ENCODE data around the gene HMX3. TPM values are rescaled to one million over a fixed set of nuclear protein-coding genes. Genes with fewer than 3 reads are reported as not detected.

Gene HMX3
- total and polyA plus RNA-seq, 8 donors = 0.37 TPM; not detected in 7

DNA sequence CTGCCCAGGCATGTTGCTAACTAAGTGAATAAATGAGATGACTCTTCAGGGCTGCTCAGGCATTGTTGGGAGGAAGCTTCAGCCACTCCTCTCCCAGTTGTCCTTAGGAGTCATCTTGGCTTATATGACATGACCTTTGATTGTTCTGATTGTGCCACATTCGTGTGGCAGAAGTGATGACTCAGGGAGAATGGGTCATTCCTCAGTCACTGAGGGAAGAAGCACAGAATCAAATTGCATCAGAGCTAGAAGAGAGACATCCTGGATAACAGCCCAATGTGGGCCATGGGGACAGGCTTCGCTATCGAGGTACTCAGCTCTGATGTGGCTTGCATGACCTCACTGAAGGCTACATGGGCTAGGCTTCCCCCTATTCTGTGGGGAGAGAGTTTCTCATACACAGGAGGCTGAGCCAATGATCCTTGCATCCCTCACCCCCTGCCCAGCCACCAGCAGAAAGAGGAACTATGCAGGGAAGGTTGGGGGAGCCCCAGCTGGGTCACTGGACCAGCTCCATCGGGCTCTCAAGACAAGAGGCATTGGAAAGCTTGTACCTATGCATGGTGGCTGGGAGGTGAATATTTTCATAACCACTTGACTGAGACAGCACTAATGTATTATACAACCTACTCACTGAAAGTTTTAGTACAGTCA, 6.0 kb upstream of the HMX3 start:
- intact Hi-C loops (cut with DNase I; ENCODE audit: low total_unique reads) = no loop called here
- Histone ChIP-seq H3K4me3 (no peak overlapping the region), H3K27me3 (peaks cover 14 to 100% (median 74%) of the 10 kb centered on the region in 3 donors), H3K9me3 (peaks cover 0 to 11% (median 11%) of the 10 kb centered on the region in 4 donors), H3K27ac (no peak overlapping the region), H3K4me1 (peaks cover 18 to 24% (median 23%) of the 10 kb centered on the region in 4 donors), H3K36me3 (no peaks in the 10 kb centered on the region)
- DNase-seq = no peak
- no peak for TF ChIP-seq POLR2A (IDR thresholded peaks at IDR 0.05)
- no peak for TF ChIP-seq EP300 (IDR thresholded peaks at IDR 0.05)
- no peak for TF ChIP-seq POLR2AphosphoS5 (IDR thresholded peaks at IDR 0.05)
- TF ChIP-seq, protein P1, sequence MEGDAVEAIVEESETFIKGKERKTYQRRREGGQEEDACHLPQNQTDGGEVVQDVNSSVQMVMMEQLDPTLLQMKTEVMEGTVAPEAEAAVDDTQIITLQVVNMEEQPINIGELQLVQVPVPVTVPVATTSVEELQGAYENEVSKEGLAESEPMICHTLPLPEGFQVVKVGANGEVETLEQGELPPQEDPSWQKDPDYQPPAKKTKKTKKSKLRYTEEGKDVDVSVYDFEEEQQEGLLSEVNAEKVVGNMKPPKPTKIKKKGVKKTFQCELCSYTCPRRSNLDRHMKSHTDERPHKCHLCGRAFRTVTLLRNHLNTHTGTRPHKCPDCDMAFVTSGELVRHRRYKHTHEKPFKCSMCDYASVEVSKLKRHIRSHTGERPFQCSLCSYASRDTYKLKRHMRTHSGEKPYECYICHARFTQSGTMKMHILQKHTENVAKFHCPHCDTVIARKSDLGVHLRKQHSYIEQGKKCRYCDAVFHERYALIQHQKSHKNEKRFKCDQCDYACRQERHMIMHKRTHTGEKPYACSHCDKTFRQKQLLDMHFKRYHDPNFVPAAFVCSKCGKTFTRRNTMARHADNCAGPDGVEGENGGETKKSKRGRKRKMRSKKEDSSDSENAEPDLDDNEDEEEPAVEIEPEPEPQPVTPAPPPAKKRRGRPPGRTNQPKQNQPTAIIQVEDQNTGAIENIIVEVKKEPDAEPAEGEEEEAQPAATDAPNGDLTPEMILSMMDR (IDR thresholded peaks at IDR 0.05) = no peak
- WGBS, 5 donors = 53 to 74% (median 69%) methylated on average over 4 of the region's 4 CpGs

DNA sequence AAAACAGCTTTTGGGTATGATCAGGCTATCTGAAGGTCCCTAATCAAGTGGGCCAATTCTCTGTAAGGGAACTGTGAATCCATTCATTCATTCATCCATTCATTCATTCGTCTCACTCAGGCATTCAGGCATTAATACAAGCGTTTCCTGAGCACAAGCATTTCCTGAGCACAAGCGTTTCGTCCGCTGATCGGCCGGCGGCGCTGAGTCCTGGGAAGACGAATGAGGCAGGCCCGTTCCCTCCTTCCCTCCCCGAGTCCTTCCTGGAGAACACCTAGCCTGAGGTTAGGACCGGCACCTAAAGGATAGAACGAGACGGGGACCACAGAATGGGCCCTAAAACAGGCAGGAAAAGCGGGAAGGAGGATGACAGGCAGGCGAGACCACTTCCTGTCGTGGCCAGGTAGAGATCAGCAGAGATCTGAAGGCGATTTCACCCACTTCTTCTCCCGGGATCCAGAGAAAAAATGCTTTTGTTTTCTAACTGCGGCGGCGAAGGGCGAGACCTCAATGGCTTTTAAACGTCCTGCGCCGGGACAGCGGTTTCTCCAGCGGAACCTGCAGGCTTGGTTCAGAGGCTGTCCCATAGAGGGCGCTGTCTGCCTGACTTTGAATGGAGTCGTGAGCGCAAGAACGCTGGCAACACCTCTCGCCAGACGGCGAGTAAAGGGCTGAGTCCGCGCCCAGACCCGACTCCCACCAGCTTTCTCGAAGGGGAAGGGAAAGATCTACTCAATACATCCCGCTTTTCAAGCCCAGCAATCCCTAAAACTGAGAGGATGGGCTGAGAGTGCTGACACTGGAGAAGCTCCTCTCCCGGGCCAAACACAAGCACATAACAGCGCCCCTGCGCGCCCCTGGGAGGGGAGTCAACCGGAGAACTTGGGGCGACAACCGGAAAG, 2.9 kb upstream of the HMX3 start:
- DNase-seq = peak; percentile 88 to 94
- Histone ChIP-seq H3K4me1 (peaks cover 49 to 55% (median 54%) of the 10 kb centered on the region in 4 donors), H3K27me3 (peaks cover 44 to 100% (median 92%) of the 10 kb centered on the region in 3 donors), H3K4me3 (peak overlapping the region in 3 of 4 donors; percentile 11 to 37 (median 19)), H3K36me3 (no peaks in the 10 kb centered on the region), H3K9me3 (peaks cover 0 to 15% (median 10%) of the 10 kb centered on the region in 4 donors), H3K27ac (no peak overlapping the region)
- intact Hi-C loops (cut with DNase I; ENCODE audit: low total_unique reads) = no loop called here
- TF ChIP-seq EP300 (IDR thresholded peaks at IDR 0.05) (no peak), POLR2A (IDR thresholded peaks at IDR 0.05) (no peak), POLR2AphosphoS5 (IDR thresholded peaks at IDR 0.05) (no peak)
- TF ChIP-seq, protein P1 (IDR thresholded peaks at IDR 0.05) = peak in 6 of 7 experiments; percentile 48 to 91 (median 82)
- 2 to 5% (median 2%) methylated on average over 47 to 48 of the region's 48 CpGs for WGBS, 5 donors

DNA sequence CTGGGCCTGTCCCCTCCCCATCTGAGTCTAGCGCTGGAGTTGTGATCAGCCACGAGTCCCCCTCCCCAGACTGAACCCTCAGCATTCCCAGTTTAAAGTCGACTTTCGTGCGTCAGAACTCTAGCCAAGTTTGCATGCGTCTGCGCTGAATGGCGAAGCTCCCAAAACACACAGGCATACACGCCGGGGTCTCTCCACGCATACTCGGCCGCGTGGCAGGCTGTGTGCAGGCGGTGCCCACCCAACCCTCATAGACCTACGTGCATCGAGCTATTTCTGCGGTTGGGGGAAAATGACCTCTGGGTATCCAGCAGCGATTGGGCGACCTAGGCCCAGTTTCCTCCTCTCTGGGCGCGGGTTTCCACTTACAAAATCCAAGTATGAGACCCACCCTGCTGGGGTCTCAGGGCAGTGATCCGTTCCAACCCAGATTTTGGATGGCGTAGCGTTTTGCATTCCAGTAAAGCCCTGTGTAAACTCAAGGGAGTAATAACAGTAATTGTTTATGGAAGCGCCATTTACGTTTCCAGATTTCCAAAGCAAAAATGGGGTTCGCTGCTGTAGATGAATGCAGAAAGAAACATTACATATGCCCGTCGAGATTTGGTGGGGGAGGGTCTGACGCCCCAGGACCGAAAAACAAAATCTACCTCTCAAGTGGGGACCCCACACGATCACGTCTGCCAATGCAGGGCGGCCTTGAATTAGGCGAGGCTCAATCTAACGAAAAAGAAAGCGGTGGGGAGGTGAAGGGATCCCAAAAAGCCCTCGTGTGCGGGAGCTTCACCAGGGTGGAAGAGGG, 2.0 kb upstream of the HMX3 start:
- intact Hi-C loops (cut with DNase I; ENCODE audit: low total_unique reads) = loop anchor here (2.0 kb wide), 1 partner anchor 427 kb away; no protein-coding TSS in a partner anchor
- H3K27me3 ChIP-seq = peaks cover 44 to 100% (median 95%) of the 10 kb centered on the region in 3 donors
- peaks cover 49 to 56% (median 55%) of the 10 kb centered on the region in 4 donors for H3K4me1 ChIP-seq
- peak in 1 of 2 donors; percentile 33 for DNase-seq
- no peak for TF ChIP-seq POLR2AphosphoS5 (IDR thresholded peaks at IDR 0.05)
- TF ChIP-seq EP300 (IDR thresholded peaks at IDR 0.05) = no peak
- TF ChIP-seq, protein P1 (IDR thresholded peaks at IDR 0.05) = no peak
- TF ChIP-seq POLR2A (IDR thresholded peaks at IDR 0.05) = no peak
- 5 to 10% (median 8%) methylated on average over 34 to 40 of the region's 40 CpGs for WGBS, 5 donors
- peak overlapping the region in 3 of 4 donors; percentile 11 to 37 (median 19) for H3K4me3 ChIP-seq
- H3K9me3 ChIP-seq = peaks cover 0 to 7% (median 2%) of the 10 kb centered on the region in 4 donors
- H3K27ac ChIP-seq = no peak overlapping the region
- no peaks in the 10 kb centered on the region for H3K36me3 ChIP-seq
